Ascending aorta (tissue), 2 donors: Measurements from ENCODE around the gene MRRF. TPM values are rescaled to one million over a fixed set of nuclear protein-coding genes. Genes with fewer than 3 reads are reported as not detected.

Experiments used
- DNase-seq, 2 donors: peaks; one replicate each; pipeline ENCODE4 v3.0.0-alpha.2; 2019; ENCODE audit warnings: low spot score in 2 of 2
- H3K27ac ChIP-seq, 2 donors: fragments of 200-600 bp; sonication (generic); one replicate each; pipeline ENCODE4 v1.5.1; 2016 to 2017; ENCODE audit warnings: mild to moderate bottlenecking in 1 of 2
- H3K27me3 ChIP-seq: fragments of 200-600 bp; sonication (generic); one replicate; pipeline ENCODE4 v1.5.1; 2017
- H3K36me3 ChIP-seq, 2 donors: fragments of 200-600 bp; sonication (generic); one replicate each; pipeline ENCODE4 v1.5.1; 2016
- H3K4me1 ChIP-seq, 2 donors: fragments of 200-600 bp; sonication (generic); one replicate each; pipeline ENCODE4 v1.5.1; 2016 to 2017; ENCODE audit warnings: mild to moderate bottlenecking in 1 of 2
- H3K4me3 ChIP-seq, 2 donors: fragments of 200-600 bp; sonication (generic); one replicate each; pipeline ENCODE4 v1.5.1; 2016 to 2017; ENCODE audit warnings: mild to moderate bottlenecking in 1 of 2
- H3K9me3 ChIP-seq, 2 donors: fragments of 200-600 bp; sonication (generic); one replicate each; pipeline ENCODE4 v1.5.1; 2016
- intact Hi-C: fragments of 100-400 bp; cut with DNase I; formaldehyde crosslinking; loops from one replicate; pipeline ENCODE4 v1.15.1; 2023
- total RNA-seq: library from RNA; depleted of rRNA; stranded (reverse); fragments of >200 nt; gene quantifications from one replicate; pipeline ENCODE4 v1.1.0, GENCODE V29; 2016
- TF ChIP-seq, protein P1 (sequence below), 3 experiments: fragments of 200-600 bp in 2 of 3; fragments of 450-650 bp in 1 of 3; sonication (generic) in 2 of 3; IDR thresholded peaks; one replicate each; pipeline ENCODE4 v1.5.1; 2016 to 2019; ENCODE audit warnings: antibody characterized with exemption in 3 of 3, mild to moderate bottlenecking in 1 of 3, moderate library complexity in 1 of 3

The MRRF gene
- total RNA-seq, 1 donor from 2014 or later, result 16.1 TPM

- TF ChIP-seq, protein P1, sequence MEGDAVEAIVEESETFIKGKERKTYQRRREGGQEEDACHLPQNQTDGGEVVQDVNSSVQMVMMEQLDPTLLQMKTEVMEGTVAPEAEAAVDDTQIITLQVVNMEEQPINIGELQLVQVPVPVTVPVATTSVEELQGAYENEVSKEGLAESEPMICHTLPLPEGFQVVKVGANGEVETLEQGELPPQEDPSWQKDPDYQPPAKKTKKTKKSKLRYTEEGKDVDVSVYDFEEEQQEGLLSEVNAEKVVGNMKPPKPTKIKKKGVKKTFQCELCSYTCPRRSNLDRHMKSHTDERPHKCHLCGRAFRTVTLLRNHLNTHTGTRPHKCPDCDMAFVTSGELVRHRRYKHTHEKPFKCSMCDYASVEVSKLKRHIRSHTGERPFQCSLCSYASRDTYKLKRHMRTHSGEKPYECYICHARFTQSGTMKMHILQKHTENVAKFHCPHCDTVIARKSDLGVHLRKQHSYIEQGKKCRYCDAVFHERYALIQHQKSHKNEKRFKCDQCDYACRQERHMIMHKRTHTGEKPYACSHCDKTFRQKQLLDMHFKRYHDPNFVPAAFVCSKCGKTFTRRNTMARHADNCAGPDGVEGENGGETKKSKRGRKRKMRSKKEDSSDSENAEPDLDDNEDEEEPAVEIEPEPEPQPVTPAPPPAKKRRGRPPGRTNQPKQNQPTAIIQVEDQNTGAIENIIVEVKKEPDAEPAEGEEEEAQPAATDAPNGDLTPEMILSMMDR (IDR thresholded peaks at IDR 0.05), result no peak
Measured at GRCh38 chr9:122268041-122268814, 3.5 kb downstream of the MRRF start.

GRCh38 chr9:122274055-122274454 lies 9.4 kb downstream of the MRRF start:
- Histone ChIP-seq H3K4me3 (no peak overlapping the region), H3K4me1 (no peaks in the 10 kb centered on the region), H3K9me3 (peaks cover 0 to 11% of the 10 kb centered on the region in 2 donors), H3K27me3 (no peaks in the 10 kb centered on the region), H3K36me3 (peaks cover 0 to 4% of the 10 kb centered on the region in 2 donors), H3K27ac (no peak overlapping the region)
- DNase-seq, result no peak
- TF ChIP-seq, protein P1 (IDR thresholded peaks at IDR 0.05), result no peak
- intact Hi-C loops, result no loop called here

More at GRCh38 chr9:122268041-122268814, 3.5 kb downstream of the MRRF start:
- intact Hi-C loops, result loop anchor here (5.0 to 10.0 kb wide), 4 partner anchors 79 to 1657 kb away; partner anchors contain the start of genes PDCL and TTLL11
- Histone ChIP-seq H3K9me3 (no peaks in the 10 kb centered on the region), H3K4me1 (peaks cover 5 to 8% of the 10 kb centered on the region in 2 donors), H3K4me3 (no peak overlapping the region), H3K27me3 (no peaks in the 10 kb centered on the region), H3K27ac (no peak overlapping the region), H3K36me3 (no peaks in the 10 kb centered on the region)
- no peak for DNase-seq

GRCh38 chr9:122276096-122276495 lies 11.4 kb downstream of the MRRF start:
- Histone ChIP-seq H3K4me1 (no peaks in the 10 kb centered on the region), H3K27ac (no peak overlapping the region), H3K36me3 (peaks cover 0 to 9% of the 10 kb centered on the region in 2 donors), H3K27me3 (no peaks in the 10 kb centered on the region), H3K4me3 (no peak overlapping the region), H3K9me3 (peaks cover 0 to 11% of the 10 kb centered on the region in 2 donors)
- no peak for DNase-seq
- intact Hi-C loops, result no loop called here
- TF ChIP-seq, protein P1 (IDR thresholded peaks at IDR 0.05), result no peak

DNA sequence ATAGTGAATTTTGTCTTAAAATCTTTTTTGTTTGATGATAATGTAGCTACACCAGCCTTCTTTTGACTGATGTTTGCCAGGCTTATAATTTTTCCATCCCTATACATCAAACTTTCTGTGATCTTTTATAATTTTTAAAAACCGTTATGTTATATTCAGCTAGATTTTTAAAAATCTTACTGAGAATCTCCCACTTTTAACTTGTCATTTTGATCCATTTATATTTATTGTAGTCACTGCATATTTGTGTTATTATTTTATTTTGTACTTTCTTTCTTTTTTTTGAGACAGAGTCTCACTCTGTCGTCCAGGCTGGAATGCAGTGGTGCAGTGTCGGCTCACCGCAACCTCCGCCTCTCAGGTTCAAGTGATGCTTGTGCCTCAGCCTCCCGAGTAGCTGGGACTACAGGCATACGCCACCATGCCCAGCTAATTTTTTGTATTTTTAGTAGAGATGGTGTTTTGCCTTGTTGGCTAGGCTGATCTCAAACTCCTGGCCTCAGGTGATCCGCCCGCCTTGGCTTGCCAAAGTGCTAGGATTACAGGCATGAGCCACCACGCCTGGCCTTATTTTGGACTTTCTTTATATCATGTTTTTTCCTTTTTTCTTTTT lies 12.7 kb downstream of the MRRF start:
- no peak overlapping the region for H3K4me3 ChIP-seq
- no peak for DNase-seq
- H3K9me3 ChIP-seq, result peaks cover 0 to 11% of the 10 kb centered on the region in 2 donors
- no peaks in the 10 kb centered on the region for H3K27me3 ChIP-seq
- H3K36me3 ChIP-seq, result peaks cover 0 to 16% of the 10 kb centered on the region in 2 donors
- TF ChIP-seq, protein P1 (IDR thresholded peaks at IDR 0.05), result no peak
- H3K4me1 ChIP-seq, result no peaks in the 10 kb centered on the region
- no peak overlapping the region for H3K27ac ChIP-seq
- intact Hi-C loops, result no loop called here

DNA sequence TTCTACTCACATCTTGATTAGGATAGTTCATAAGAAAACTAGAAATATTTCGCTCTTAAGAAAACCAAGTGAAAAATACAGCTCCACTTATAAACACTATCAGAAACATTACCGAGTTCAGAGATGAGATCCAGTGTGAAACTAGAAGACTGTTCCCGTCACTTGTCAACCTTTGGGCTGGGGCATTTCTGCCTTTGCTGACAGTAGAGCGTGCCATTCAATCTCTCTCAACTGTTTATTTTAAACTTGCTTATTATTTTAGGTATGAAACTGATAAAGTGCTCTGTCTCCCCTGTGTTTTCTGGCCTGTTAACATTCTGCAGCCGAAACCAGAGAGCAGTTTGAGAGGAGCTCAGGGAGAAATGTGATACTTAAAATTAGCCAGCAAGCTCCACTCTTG lies 16.7 kb downstream of the MRRF start:
- DNase-seq, result no peak
- H3K27ac ChIP-seq, result no peak overlapping the region
- no peaks in the 10 kb centered on the region for H3K27me3 ChIP-seq
- TF ChIP-seq, protein P1 (IDR thresholded peaks at IDR 0.05), result no peak
- peaks cover 18 to 35% of the 10 kb centered on the region in 2 donors for H3K36me3 ChIP-seq
- H3K4me1 ChIP-seq, result no peaks in the 10 kb centered on the region
- intact Hi-C loops, result no loop called here
- no peak overlapping the region for H3K4me3 ChIP-seq
- H3K9me3 ChIP-seq, result peaks cover 0 to 11% of the 10 kb centered on the region in 2 donors
